ENCODE data around the gene NRF1.
A peak's percentile ranks its signal among the peaks of the same experiment; 100 is the strongest.
"Not testable (repeated sequence)": the region's sequence is repeated elsewhere in the genome, so short reads cannot be mapped to it uniquely, and the experiment has no call there.

NRF1 gene

GRCh38 chr7:129607471-129608120, 3.9 kb upstream of the NRF1 start:
- peak; percentile 41 for DNase-seq (ENCODE audit: low spot score)

GRCh38 chr7:129609666-129610065, 1.9 kb upstream of the NRF1 start:
- peak; percentile 58 for DNase-seq (ENCODE audit: low spot score)

GRCh38 chr7:129610709-129611245, 743 bp upstream of the NRF1 start:
- DNase-seq (ENCODE audit: low spot score), result no peak

GRCh38 chr7:129612112-129613015, 844 bp downstream of the NRF1 start:
- DNase-seq (ENCODE audit: low spot score), result peak; percentile 71

- no peak for DNase-seq (ENCODE audit: low spot score)
Measured at GRCh38 chr7:129613016-129613337, 1.5 kb downstream of the NRF1 start.

- no peak for DNase-seq (ENCODE audit: low spot score)
Measured at GRCh38 chr7:129615018-129615417, 3.5 kb downstream of the NRF1 start.

GRCh38 chr7:129616530-129616929, 5.0 kb downstream of the NRF1 start:
- DNase-seq (ENCODE audit: low spot score), result no peak

GRCh38 chr7:129617178-129617577, 5.7 kb downstream of the NRF1 start:
- DNase-seq (ENCODE audit: low spot score), result no peak

- DNase-seq (ENCODE audit: low spot score), result no peak
Measured at GRCh38 chr7:129617652-129618051, 6.1 kb downstream of the NRF1 start.

GRCh38 chr7:129626896-129627295, 15.4 kb downstream of the NRF1 start:
- DNase-seq (ENCODE audit: low spot score), result no peak

- no peak for DNase-seq (ENCODE audit: low spot score)
Measured at GRCh38 chr7:129630341-129630740, 18.8 kb downstream of the NRF1 start.

- no peak for DNase-seq (ENCODE audit: low spot score)
Measured at GRCh38 chr7:129634361-129635034, 23.0 kb downstream of the NRF1 start.

GRCh38 chr7:129635300-129636029, 23.9 kb downstream of the NRF1 start:
- DNase-seq (ENCODE audit: low spot score), result peak; percentile 86

- DNase-seq (ENCODE audit: low spot score), result not testable (repeated sequence)
Measured at GRCh38 chr7:129636030-129636550, 24.6 kb downstream of the NRF1 start.

- no peak for DNase-seq (ENCODE audit: low spot score)
Measured at GRCh38 chr7:129636641-129637040, 25.1 kb downstream of the NRF1 start.

- DNase-seq (ENCODE audit: low spot score), result no peak
Measured at GRCh38 chr7:129640400-129640799, 28.9 kb downstream of the NRF1 start.

GRCh38 chr7:129642871-129643549, 31.5 kb downstream of the NRF1 start:
- DNase-seq (ENCODE audit: low spot score), result no peak

- peak; percentile 87 for DNase-seq (ENCODE audit: low spot score)
Measured at GRCh38 chr7:129643550-129644170, 32.1 kb downstream of the NRF1 start.

GRCh38 chr7:129644634-129645230, 33.2 kb downstream of the NRF1 start:
- peak; percentile 88 for DNase-seq (ENCODE audit: low spot score)

- no peak for DNase-seq (ENCODE audit: low spot score)
Measured at GRCh38 chr7:129646369-129647021, 35.0 kb downstream of the NRF1 start.

Data from RKO (cell line).